Stimulated activated CD8-positive, alpha-beta memory T cell treated with anti-CD3 and anti-CD28 coated beads, Interleukin-15, amount 100 ng/mL, for 24 hours (primary cell): ENCODE data around the gene PLA2G4E.
A peak's percentile ranks its signal among the peaks of the same experiment; 100 is the strongest.

Experiments used
- DNase-seq: peaks from one replicate; pipeline ENCODE4 v3.0.0-alpha.2; 2020; ENCODE audit warnings: low read depth

Gene PLA2G4E

GRCh38 chr15:41992151-41992802 is 28.6 kb downstream of the PLA2G4E start:
- DNase-seq: no peak

- no peak for DNase-seq
Observed at GRCh38 chr15:41990691-41991090, 30.2 kb downstream of the PLA2G4E start.

GRCh38 chr15:41990243-41990605 is 30.6 kb downstream of the PLA2G4E start:
- no peak for DNase-seq

GRCh38 chr15:41989573-41990242 is 31.1 kb downstream of the PLA2G4E start:
- peak; percentile 77 for DNase-seq

- no peak for DNase-seq
Observed at GRCh38 chr15:41988896-41989572, 31.8 kb downstream of the PLA2G4E start.

GRCh38 chr15:41987925-41988275 is 32.9 kb downstream of the PLA2G4E start:
- DNase-seq: no peak

- no peak for DNase-seq
Observed at GRCh38 chr15:41987246-41987924, 33.5 kb downstream of the PLA2G4E start.

- DNase-seq: no peak
Observed at GRCh38 chr15:41985236-41986160, 35.3 kb downstream of the PLA2G4E start.

GRCh38 chr15:41984622-41985021 is 36.2 kb downstream of the PLA2G4E start:
- DNase-seq: no peak

GRCh38 chr15:41983621-41984571 is 36.9 kb downstream of the PLA2G4E start:
- DNase-seq: no peak

- DNase-seq: no peak
Observed at GRCh38 chr15:41983221-41983620, 37.6 kb downstream of the PLA2G4E start.

- DNase-seq: no peak
Observed at GRCh38 chr15:41982133-41982930, 38.5 kb downstream of the PLA2G4E start.

- no peak for DNase-seq
Observed at GRCh38 chr15:41981371-41982132, 39.3 kb downstream of the PLA2G4E start.

- DNase-seq: no peak
Observed at GRCh38 chr15:41980654-41981323, 40.1 kb downstream of the PLA2G4E start.

- DNase-seq: no peak
Observed at GRCh38 chr15:41979493-41980266, 41.2 kb downstream of the PLA2G4E start.

GRCh38 chr15:41978534-41978933 is 42.3 kb downstream of the PLA2G4E start:
- DNase-seq: no peak

- DNase-seq: no peak
Observed at GRCh38 chr15:41977757-41978383, 43.0 kb downstream of the PLA2G4E start.
